ENCODE data around the gene RXFP1.

RXFP1 gene

GRCh38 chr4:158521484-158522088 is at the start of gene RXFP1:
Gene RXFP1, plus strand, starts transcription at chr4:158521882. Its CDS starts 95 bp downstream, at chr4:158521977.
- Mint-ChIP-seq H3K9me3 (no peaks in the 10 kb centered on the region), H3K4me1 (ENCODE audit: low read depth) (peaks cover 11% of the 10 kb centered on the region), H3K4me3 (peak within 1 kb of the TSS; percentile 20), H3K36me3 (ENCODE audit: low read depth) (no peaks in the 10 kb centered on the region), H3K27me3 (no peaks in the 10 kb centered on the region), H3K27ac (no peak within 1 kb of the TSS)
- intact Hi-C loops (cut with micrococcal nuclease), result no loop called here

- intact Hi-C loops (cut with micrococcal nuclease), result no loop called here
- Mint-ChIP-seq H3K4me3 (no peak overlapping the region), H3K4me1 (ENCODE audit: low read depth) (no peaks in the 10 kb centered on the region)
These were observed 39.9 kb upstream of the RXFP1 start for GRCh38 chr4:158481811-158482210.

GRCh38 chr4:158484173-158484885 is 37.4 kb upstream of the RXFP1 start:
- Mint-ChIP-seq H3K9me3 (peaks cover 9% of the 10 kb centered on the region), H3K36me3 (ENCODE audit: low read depth) (no peaks in the 10 kb centered on the region), H3K27ac (no peak overlapping the region), H3K4me1 (ENCODE audit: low read depth) (no peaks in the 10 kb centered on the region), H3K27me3 (no peaks in the 10 kb centered on the region), H3K4me3 (no peak overlapping the region)
- intact Hi-C loops (cut with micrococcal nuclease), result no loop called here

More at GRCh38 chr4:158481811-158482210, 39.9 kb upstream of the RXFP1 start:
- Mint-ChIP-seq H3K9me3 (peaks cover 9% of the 10 kb centered on the region), H3K27me3 (no peaks in the 10 kb centered on the region), H3K36me3 (ENCODE audit: low read depth) (no peaks in the 10 kb centered on the region), H3K27ac (no peak overlapping the region)

GRCh38 chr4:158490629-158491028 is 31.1 kb upstream of the RXFP1 start:
- Mint-ChIP-seq H3K9me3 (no peaks in the 10 kb centered on the region), H3K4me1 (ENCODE audit: low read depth) (peaks cover 5% of the 10 kb centered on the region), H3K36me3 (ENCODE audit: low read depth) (no peaks in the 10 kb centered on the region), H3K4me3 (no peak overlapping the region), H3K27me3 (no peaks in the 10 kb centered on the region), H3K27ac (no peak overlapping the region)
- intact Hi-C loops (cut with micrococcal nuclease), result no loop called here

- Mint-ChIP-seq H3K27ac (no peak overlapping the region), H3K4me3 (no peak overlapping the region), H3K9me3 (no peaks in the 10 kb centered on the region), H3K27me3 (no peaks in the 10 kb centered on the region), H3K4me1 (ENCODE audit: low read depth) (peaks cover 5% of the 10 kb centered on the region), H3K36me3 (ENCODE audit: low read depth) (no peaks in the 10 kb centered on the region)
- intact Hi-C loops (cut with micrococcal nuclease), result no loop called here
These were observed 29.3 kb upstream of the RXFP1 start for GRCh38 chr4:158492391-158492790.

- H3K27ac Mint-ChIP-seq, result no peak overlapping the region
- intact Hi-C loops (cut with micrococcal nuclease), result loop anchor here (1.0 kb wide), 1 partner anchor 129 kb away; no protein-coding TSS in a partner anchor
- H3K36me3 Mint-ChIP-seq (ENCODE audit: low read depth), result no peaks in the 10 kb centered on the region
- no peaks in the 10 kb centered on the region for H3K9me3 Mint-ChIP-seq
- no peak overlapping the region for H3K4me3 Mint-ChIP-seq
- H3K27me3 Mint-ChIP-seq, result no peaks in the 10 kb centered on the region
- peaks cover 5% of the 10 kb centered on the region for H3K4me1 Mint-ChIP-seq (ENCODE audit: low read depth)
These were observed 25.5 kb upstream of the RXFP1 start for GRCh38 chr4:158496030-158496741.

- H3K4me3 Mint-ChIP-seq, result no peak overlapping the region
- no peaks in the 10 kb centered on the region for H3K27me3 Mint-ChIP-seq
- no peaks in the 10 kb centered on the region for H3K36me3 Mint-ChIP-seq (ENCODE audit: low read depth)
- H3K9me3 Mint-ChIP-seq, result peaks cover 16% of the 10 kb centered on the region
- intact Hi-C loops (cut with micrococcal nuclease), result no loop called here
- no peak overlapping the region for H3K27ac Mint-ChIP-seq
- no peaks in the 10 kb centered on the region for H3K4me1 Mint-ChIP-seq (ENCODE audit: low read depth)
These were observed 21.6 kb upstream of the RXFP1 start for GRCh38 chr4:158500054-158500453.

- no peaks in the 10 kb centered on the region for H3K27me3 Mint-ChIP-seq
- no peaks in the 10 kb centered on the region for H3K9me3 Mint-ChIP-seq
- H3K27ac Mint-ChIP-seq, result no peak overlapping the region
- H3K4me3 Mint-ChIP-seq, result no peak overlapping the region
- no peaks in the 10 kb centered on the region for H3K36me3 Mint-ChIP-seq (ENCODE audit: low read depth)
- H3K4me1 Mint-ChIP-seq (ENCODE audit: low read depth), result peaks cover 11% of the 10 kb centered on the region
- intact Hi-C loops (cut with micrococcal nuclease), result no loop called here
These were observed 8.4 kb upstream of the RXFP1 start for GRCh38 chr4:158513256-158513655.

GRCh38 chr4:158519226-158519625 is 2.5 kb upstream of the RXFP1 start:
- Mint-ChIP-seq H3K27ac (no peak overlapping the region), H3K36me3 (ENCODE audit: low read depth) (no peaks in the 10 kb centered on the region), H3K27me3 (no peaks in the 10 kb centered on the region), H3K4me1 (ENCODE audit: low read depth) (peaks cover 11% of the 10 kb centered on the region), H3K4me3 (no peak overlapping the region), H3K9me3 (no peaks in the 10 kb centered on the region)
- intact Hi-C loops (cut with micrococcal nuclease), result no loop called here

GRCh38 chr4:158523990-158524535 is 2.4 kb downstream of the RXFP1 start:
- Mint-ChIP-seq H3K9me3 (no peaks in the 10 kb centered on the region), H3K36me3 (ENCODE audit: low read depth) (no peaks in the 10 kb centered on the region), H3K27me3 (no peaks in the 10 kb centered on the region), H3K4me3 (no peak overlapping the region), H3K4me1 (ENCODE audit: low read depth) (peaks cover 11% of the 10 kb centered on the region), H3K27ac (no peak overlapping the region)
- intact Hi-C loops (cut with micrococcal nuclease), result no loop called here

- no peaks in the 10 kb centered on the region for H3K27me3 Mint-ChIP-seq
- no peaks in the 10 kb centered on the region for H3K9me3 Mint-ChIP-seq
These were observed 5.8 kb downstream of the RXFP1 start for GRCh38 chr4:158527516-158527915.

GRCh38 chr4:158529505-158529904 is 7.8 kb downstream of the RXFP1 start:
- intact Hi-C loops (cut with micrococcal nuclease), result no loop called here
- H3K4me3 Mint-ChIP-seq, result no peak overlapping the region
- no peaks in the 10 kb centered on the region for H3K9me3 Mint-ChIP-seq
- no peaks in the 10 kb centered on the region for H3K36me3 Mint-ChIP-seq (ENCODE audit: low read depth)
- H3K27ac Mint-ChIP-seq, result no peak overlapping the region
- peaks cover 6% of the 10 kb centered on the region for H3K4me1 Mint-ChIP-seq (ENCODE audit: low read depth)
- H3K27me3 Mint-ChIP-seq, result no peaks in the 10 kb centered on the region

More at GRCh38 chr4:158527516-158527915, 5.8 kb downstream of the RXFP1 start:
- Mint-ChIP-seq H3K4me3 (no peak overlapping the region), H3K36me3 (ENCODE audit: low read depth) (no peaks in the 10 kb centered on the region), H3K4me1 (ENCODE audit: low read depth) (peaks cover 11% of the 10 kb centered on the region), H3K27ac (no peak overlapping the region)
- intact Hi-C loops (cut with micrococcal nuclease), result no loop called here

GRCh38 chr4:158530381-158530780 is 8.7 kb downstream of the RXFP1 start:
- Mint-ChIP-seq H3K4me1 (ENCODE audit: low read depth) (peaks cover 13% of the 10 kb centered on the region), H3K27me3 (no peaks in the 10 kb centered on the region), H3K4me3 (no peak overlapping the region), H3K27ac (no peak overlapping the region), H3K36me3 (ENCODE audit: low read depth) (no peaks in the 10 kb centered on the region), H3K9me3 (peaks cover 7% of the 10 kb centered on the region)
- intact Hi-C loops (cut with micrococcal nuclease), result no loop called here

GRCh38 chr4:158530898-158531297 is 9.2 kb downstream of the RXFP1 start:
- peaks cover 17% of the 10 kb centered on the region for H3K4me1 Mint-ChIP-seq (ENCODE audit: low read depth)
- no peaks in the 10 kb centered on the region for H3K27me3 Mint-ChIP-seq
- H3K4me3 Mint-ChIP-seq, result no peak overlapping the region
- intact Hi-C loops (cut with micrococcal nuclease), result no loop called here
- no peaks in the 10 kb centered on the region for H3K36me3 Mint-ChIP-seq (ENCODE audit: low read depth)
- peaks cover 7% of the 10 kb centered on the region for H3K9me3 Mint-ChIP-seq
- no peak overlapping the region for H3K27ac Mint-ChIP-seq

Measured in dendritic cell treated with granulocyte-macrophage colony-stimulating factor and Interleukin-4, amounts not matched to agents 40 ng/mL and 50 ng/mL, for 4 days (primary cell).